A204.1 (cell line): Measurements from ENCODE around the gene OAT.
A peak's percentile ranks its signal among the peaks of the same experiment; 100 is the strongest.

Experiments
- FAIRE-seq: peaks from 2 replicates; lab custom pipeline; 2012; peaks lifted over from hg19 to GRCh38; lab: Jason Lieb, UNC

The OAT gene

GRCh38 chr10:124418726-124419501 lies at the start of gene OAT:
Gene OAT, minus strand, starts transcription at chr10:124418923. Its CDS starts 6,752 bp downstream, at chr10:124412171.
- FAIRE-seq, result peak; percentile 98

GRCh38 chr10:124467165-124467564 lies 48.4 kb upstream of the OAT start:
- no peak for FAIRE-seq

GRCh38 chr10:124465777-124466488 lies 47.2 kb upstream of the OAT start:
- FAIRE-seq, result no peak

- FAIRE-seq, result no peak
These were observed 46.5 kb upstream of the OAT start for GRCh38 chr10:124465003-124465776.

GRCh38 chr10:124464028-124464965 lies 45.6 kb upstream of the OAT start:
- no peak for FAIRE-seq

GRCh38 chr10:124462348-124462695 lies 43.6 kb upstream of the OAT start:
- no peak for FAIRE-seq

- FAIRE-seq, result no peak
These were observed 43.1 kb upstream of the OAT start, which contains the start of gene LHPP for GRCh38 chr10:124461642-124462347. Gene LHPP, plus strand, starts transcription at chr10:124461823. Its CDS starts 40 bp downstream, at chr10:124461863.

- no peak for FAIRE-seq
These were observed 41.4 kb upstream of the OAT start for GRCh38 chr10:124460144-124460543.

- FAIRE-seq, result no peak
These were observed 40.7 kb upstream of the OAT start for GRCh38 chr10:124459395-124459794.

GRCh38 chr10:124458889-124459288 lies 40.2 kb upstream of the OAT start:
- no peak for FAIRE-seq

GRCh38 chr10:124458473-124458872 lies 39.8 kb upstream of the OAT start:
- FAIRE-seq, result no peak

GRCh38 chr10:124455441-124455840 lies 36.7 kb upstream of the OAT start:
- no peak for FAIRE-seq

- FAIRE-seq, result no peak
These were observed 35.4 kb upstream of the OAT start for GRCh38 chr10:124453960-124454610.

GRCh38 chr10:124451276-124451675 lies 32.6 kb upstream of the OAT start:
- no peak for FAIRE-seq

- no peak for FAIRE-seq
These were observed 32.0 kb upstream of the OAT start for GRCh38 chr10:124450783-124451057.

- no peak for FAIRE-seq
These were observed 31.5 kb upstream of the OAT start, which contains the start of gene NKX1-2 for GRCh38 chr10:124450012-124450782. Gene NKX1-2, minus strand, starts transcription at chr10:124450035. Its CDS starts 92 bp downstream, at chr10:124449943.

GRCh38 chr10:124449170-124450011 lies 30.7 kb upstream of the OAT start:
- no peak for FAIRE-seq

- no peak for FAIRE-seq
These were observed 30.0 kb upstream of the OAT start for GRCh38 chr10:124448696-124449169.
